ENCODE measurements around the gene GFRAL.
"Not testable (repeated sequence)": the region's sequence is repeated elsewhere in the genome, so short reads cannot be mapped to it uniquely, and the experiment has no call there.

GFRAL gene

DNA sequence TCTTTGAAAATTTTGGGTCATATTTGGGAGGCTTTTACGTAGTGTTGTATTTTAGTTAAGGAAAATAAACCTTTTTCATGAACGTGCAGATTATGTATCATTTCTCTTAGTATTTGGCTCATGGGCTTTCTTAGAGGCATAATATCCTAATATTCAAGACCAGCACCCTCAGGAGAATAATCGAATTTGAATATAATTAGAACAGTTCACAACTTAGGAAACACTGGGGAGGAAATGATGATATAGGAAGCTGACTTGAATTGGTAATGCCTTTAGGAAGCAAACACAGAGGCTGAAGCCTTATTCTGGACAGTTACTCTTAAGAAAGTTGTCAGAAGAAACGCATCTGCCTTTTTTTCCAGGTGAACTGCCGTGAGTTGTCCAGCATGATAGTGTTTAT, at the start of gene GFRAL:
Gene GFRAL (plus strand): TSS at position 301 of the 400 bp plus-strand sequence. CDS start 86 bp downstream, at position 387.
- DNase-seq = no peak

DNA sequence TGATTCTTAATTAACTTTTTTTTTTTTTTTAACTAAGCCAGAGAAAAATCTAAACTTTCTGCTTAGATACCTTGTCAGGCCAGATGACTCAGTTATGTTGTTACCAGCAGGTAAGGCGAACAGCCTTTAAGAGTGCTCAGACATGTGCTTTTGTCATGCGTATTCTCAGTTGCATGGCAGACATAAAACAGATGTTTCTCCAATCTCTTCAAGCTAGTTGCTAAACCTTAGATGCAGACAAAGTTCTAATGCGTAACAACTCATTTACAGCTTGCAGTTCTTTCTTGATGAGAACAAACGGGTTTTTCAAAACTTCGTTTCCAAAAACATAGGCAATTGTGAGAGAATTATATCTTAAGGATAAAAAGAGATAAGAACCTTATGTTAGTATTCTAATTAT, 49.6 kb upstream of the GFRAL start:
- DNase-seq = no peak

DNA sequence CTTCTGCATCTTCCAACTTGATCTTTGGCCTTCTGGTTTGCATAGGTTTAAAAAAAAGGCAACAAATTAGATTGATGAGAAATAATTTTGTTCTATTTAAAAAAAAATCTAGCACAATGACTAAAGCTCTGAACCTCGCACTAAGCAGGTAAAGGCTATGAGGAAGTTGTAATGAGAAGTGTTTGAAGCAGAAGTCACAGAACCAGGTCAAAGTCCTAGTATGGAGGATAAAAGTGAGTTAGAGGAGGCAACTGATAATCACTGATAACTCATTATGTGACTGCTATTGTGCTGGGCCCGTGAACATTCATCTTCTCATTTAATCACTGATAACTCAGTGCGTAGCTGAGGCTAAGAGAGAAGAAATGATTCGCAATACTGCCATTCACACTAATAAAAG, 46.1 kb upstream of the GFRAL start:
- no peak for DNase-seq

- no peak for DNase-seq
These were observed 45.2 kb upstream of the GFRAL start for GRCh38 chr6:55282115-55282514.

DNA sequence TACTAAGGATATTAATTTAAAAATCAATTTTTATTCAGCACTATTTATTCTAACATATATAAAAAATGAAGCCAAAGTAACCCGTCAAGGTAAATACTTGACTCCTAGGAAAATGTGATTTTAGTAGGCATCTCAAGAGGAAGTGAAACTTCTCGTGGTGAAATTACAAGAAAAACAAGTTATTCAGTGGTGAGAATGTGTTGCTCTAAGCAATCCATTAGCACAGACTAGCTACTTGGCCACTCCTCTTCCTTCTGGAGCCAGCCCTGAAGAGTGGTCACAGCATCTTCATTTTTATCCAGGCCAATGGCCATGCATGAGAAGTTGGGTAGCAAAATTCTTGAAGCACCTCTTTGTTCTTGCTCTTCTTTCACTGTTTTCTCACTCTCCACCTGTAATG, 40.4 kb upstream of the GFRAL start:
- no peak for DNase-seq

DNA sequence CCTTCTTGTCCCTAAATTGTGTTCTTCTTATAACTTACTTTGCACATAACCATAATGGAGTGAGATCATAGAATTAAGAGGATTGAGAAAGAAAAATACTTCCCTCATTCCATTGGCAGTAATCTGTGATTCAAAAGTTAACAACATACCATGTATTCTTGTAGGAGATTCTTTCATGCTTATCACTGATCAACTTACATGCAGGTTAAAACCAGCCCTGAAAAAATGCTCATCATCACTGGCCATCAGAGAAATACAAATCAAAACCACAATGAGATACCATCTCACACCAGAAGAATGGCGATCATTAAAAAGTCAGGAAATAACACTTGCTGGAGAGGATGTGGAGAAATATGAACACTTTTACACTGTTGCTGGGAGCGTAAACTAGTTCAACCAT, 36.5 kb upstream of the GFRAL start:
- DNase-seq = no peak

DNA sequence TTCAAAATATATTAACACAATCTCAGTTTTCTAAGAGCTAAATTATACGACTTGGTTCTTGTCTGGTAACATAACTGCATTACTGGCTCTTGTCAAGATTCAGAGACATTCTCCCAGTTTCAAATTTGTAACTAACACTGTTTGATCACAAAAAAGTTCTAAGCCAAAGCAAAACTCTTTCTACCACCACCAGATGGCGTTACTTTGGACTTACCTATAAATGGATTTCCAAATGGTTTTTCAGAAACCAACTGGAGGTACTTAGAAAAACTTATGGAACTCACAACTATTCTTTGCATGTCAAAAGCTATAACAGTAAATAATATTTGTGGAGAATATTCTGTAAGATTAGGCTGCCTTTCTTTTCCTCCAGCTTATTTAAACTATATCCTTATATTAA, 34.2 kb upstream of the GFRAL start:
- DNase-seq = no peak

DNA sequence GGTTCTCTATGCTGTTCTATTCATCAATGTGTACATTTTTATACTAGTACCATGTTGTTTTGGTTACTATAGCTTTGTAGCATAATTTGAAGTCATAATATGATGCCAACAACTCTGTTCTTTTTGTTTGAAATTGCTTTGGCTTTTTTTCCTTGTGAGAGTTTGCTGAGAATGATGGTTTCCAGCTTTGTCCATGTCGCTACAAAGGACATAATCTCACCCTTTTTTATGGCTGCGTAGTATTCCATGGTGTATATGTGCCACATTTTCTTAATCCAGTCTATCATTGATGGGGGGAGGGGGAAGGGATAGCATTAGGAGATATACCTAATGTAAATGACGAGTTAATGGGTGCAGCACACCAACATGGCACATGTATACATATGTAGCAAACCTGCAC, 30.1 kb upstream of the GFRAL start:
- DNase-seq = not testable (repeated sequence)

- peak; percentile 37 for DNase-seq
These were observed 27.8 kb upstream of the GFRAL start for GRCh38 chr6:55299286-55299985.

DNA sequence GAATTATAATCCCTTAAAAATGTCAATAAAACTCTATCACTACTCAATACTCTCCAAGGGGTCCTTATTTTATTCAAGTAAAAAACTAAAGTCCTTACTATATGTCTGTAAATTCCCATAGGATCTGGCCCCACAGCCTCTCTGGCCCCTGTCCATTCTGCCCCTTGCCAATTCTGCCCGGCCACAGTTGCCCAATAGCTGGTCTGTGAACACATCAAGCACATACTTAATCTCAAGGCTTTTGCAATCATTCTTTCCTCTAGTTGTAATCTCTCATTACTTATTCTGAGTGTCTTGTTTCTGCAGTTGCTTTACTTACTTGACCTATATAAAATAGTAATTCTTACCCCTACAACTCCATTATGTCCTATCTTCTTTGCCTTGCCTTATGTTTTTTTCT, 22.5 kb upstream of the GFRAL start:
- DNase-seq = no peak

GRCh38 chr6:55319961-55320695, 7.1 kb upstream of the GFRAL start:
- DNase-seq = no peak

DNA sequence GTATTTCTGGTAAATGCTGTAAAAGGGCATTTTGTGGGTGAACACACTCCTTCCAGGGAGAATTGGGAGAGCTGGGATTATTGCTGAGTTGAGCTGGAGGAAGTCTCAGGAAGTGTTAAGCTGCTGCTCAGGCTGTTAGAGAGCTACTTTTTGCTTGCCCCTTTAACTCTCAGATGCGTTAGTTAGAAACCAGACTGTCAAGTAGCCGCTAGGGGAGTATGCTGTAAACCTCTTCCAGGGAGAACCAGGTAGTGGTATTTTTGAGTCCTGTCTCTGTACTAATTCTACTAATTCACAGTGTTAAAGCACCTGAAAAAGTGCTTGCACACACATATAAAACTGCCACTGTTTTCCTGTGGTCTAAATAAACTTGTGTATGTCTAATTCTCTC, 6.6 kb upstream of the GFRAL start:
- no peak for DNase-seq

GRCh38 chr6:55377150-55377549, 49.9 kb downstream of the GFRAL start:
- DNase-seq = no peak

- no peak for DNase-seq
These were observed 52.2 kb downstream of the GFRAL start for GRCh38 chr6:55379471-55379870.

GRCh38 chr6:55379895-55380294, 52.6 kb downstream of the GFRAL start:
- DNase-seq = no peak

DNA sequence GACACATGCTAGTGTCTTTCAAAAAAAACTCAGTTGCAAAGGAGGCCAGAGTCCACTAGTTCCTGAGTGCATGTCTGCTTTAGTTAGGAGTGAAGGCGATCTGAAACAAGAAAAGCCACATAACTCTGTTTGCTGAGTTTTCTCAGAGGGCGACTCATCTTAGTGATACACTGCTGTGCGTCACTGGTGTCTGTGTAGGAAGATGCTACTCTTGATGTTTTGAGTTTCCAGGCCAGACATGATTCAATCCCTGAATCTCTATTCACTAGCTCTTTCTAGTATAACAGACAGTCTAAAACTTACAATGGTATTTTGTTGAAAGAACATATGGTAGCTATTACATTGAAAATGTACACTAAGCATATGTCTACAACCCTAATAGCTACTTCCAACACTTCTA, 60.9 kb downstream of the GFRAL start:
- DNase-seq = no peak

DNA sequence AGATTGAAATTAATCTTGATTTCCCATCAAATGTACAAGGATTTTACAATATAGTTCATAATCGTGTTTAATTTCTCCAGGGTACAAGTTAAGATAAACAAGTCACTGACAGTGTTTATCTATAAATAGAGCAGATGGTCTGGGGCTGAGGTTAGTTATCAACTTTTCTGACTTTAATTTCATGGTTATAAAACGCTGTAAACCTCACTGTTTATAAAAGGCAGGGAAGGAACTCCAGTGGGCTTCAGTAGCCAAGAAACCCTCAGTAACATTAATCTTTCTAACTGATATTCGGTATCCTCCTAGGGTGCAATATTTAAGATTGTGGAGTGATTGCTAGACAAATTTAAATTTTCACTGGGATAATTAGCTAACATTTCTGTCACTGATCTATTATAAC, 68.6 kb downstream of the GFRAL start:
- no peak for DNase-seq

GRCh38 chr6:55397986-55398385, 70.7 kb downstream of the GFRAL start:
- no peak for DNase-seq

DNA sequence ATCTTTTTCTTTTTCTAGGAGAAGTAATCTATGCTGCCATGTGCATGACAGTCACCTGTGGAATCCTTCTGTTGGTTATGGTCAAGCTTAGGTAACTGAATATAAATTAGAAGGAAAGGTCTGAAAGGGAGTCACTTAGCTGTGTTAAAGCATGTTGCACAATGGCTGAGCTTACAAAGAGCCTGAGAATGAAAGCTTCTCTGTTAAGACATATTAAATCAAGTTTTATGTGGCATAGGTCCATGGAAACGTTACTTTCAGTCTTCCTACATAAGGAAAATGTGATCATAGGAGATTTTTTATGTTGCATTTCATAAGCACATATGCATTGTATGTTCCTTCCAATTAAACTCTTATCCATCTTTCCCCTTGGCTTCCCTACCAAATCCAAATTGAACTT, 72.1 kb downstream of the GFRAL start:
- DNase-seq = no peak

GRCh38 chr6:55405474-55406235, 78.4 kb downstream of the GFRAL start:
- DNase-seq = no peak

DNA sequence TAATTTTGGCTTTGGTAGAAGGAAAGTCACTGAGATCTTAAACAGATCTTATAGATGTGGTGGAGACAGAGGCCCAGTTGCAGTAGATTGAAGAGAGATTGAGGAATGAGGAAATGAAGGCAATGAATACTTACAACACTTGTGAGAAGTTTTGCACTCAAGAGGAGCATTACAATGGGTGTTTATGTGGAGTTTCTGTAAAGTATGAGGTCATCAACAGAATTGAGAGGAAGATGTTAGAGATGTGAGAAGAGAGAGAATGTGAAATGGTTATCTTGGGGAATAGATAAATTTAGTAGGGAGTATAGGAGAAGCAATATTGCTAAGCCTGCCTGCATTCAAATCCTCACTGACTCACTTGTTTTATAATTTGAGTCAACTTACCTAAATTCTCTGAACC, 83.4 kb downstream of the GFRAL start:
- DNase-seq = no peak

DNA sequence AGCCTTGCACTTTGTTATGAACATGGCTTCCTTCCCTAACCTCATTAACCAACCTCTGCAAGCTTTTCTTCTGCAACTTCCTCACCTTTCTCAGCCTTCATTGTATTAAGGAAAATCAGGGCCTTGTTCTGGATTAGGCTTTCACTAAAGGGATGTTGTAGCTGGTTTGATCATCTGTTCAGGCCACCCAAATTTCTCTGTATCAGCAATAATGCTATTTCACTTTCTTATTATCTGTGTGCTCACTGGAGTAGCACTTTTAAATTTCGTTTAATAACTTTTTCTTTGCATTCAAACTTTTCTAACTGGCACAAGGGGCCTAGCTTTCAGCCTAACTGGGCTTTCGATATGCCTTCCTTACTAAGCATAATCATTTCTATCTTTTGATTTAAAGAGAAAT, 96.7 kb downstream of the GFRAL start:
- DNase-seq = no peak

GRCh38 chr6:55433446-55434130, 106.3 kb downstream of the GFRAL start:
- DNase-seq = no peak

All from femur (tissue), 1 donor.